GM19193 (cell line): Measurements from ENCODE around the gene ULK2.
A peak's percentile ranks its signal among the peaks of the same experiment; 100 is the strongest.

Experiments
- POLR2A ChIP-seq: IDR thresholded peaks from 4 replicates; pipeline ENCODE4 v1.6.1; 2011; ENCODE audit not compliant: insufficient read depth, insufficient read length; ENCODE audit errors: extremely low read depth

Gene ULK2

DNA sequence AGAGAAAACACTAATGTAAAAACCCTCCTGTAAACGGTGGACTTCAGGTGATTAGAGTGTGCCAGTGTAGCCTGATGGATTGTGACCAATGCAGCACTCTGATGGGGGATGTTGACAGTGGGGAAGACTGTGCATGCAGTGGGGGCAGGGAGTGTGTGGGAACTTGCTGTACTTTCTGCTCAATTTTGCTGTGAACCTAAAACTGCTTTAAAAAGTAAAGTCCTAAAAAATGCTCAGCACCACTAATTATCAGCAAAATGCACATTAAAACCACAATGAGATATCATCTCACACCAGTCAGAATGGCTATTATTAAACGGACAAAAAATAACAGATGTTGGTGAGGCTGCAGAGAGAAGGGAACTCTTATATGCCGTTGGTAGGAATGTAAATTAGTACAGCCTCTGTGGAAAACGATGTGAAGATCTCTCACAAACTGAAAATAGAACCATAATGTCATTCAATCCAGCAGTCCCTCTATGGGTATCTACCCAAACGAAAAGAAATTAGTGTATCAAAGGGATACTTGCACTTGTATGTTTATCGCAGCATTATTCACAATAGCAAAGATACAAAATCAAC is 9.7 kb upstream of the ULK2 start:
- TF ChIP-seq POLR2A = no peak

DNA sequence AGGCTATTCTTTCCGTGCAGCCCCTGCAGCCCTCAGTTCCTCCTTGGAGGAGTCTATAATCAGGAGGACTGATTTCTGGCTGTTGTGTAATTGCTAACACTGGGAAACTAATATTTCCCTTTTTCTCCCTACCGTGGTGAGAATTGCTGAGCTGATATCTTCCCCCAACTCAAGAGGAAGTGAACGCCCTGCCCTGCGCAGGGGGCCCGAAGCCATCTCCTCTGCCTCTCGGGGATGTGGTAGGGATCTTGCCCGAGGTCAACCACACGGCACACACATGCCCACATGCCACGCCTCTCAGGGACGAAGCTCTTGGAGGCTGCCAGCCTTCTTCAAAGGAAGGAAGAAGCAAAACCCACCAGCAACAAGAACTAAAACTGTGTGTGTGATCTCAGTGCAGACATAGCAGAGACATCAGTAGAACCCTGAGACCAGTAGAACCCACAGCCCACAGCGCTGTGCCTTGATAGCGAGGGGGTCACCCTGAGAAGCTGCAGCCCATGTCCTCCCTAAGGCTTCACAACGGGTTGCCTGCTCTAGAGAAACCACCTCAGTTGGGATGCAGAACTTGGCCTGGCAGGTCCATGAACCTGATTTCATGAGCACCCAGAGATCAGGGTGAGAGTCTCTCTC is 8.9 kb upstream of the ULK2 start:
- TF ChIP-seq POLR2A = no peak

- no peak for TF ChIP-seq POLR2A
Observed at GRCh38 chr17:19874256-19874655, 6.5 kb upstream of the ULK2 start.

DNA sequence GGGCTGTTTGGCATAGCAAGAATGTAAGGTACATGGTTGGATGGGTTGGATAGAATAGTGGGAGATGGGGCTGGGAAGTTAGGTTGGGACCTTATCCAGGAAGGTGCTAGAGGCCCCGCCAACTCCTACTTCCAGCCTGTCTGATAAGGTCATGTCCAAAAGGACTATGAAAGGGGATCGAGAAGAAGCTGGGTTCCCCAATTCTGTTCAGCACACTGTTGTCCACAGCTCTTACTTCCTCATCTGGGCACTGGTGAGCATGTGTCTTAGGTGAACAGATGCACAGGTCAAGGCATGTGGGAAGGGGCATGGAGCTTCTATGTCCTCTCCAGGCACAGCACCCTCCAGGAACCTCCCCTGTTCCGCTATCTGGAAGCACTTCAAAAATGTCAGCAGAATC is 5.6 kb upstream of the ULK2 start:
- TF ChIP-seq POLR2A = no peak

GRCh38 chr17:19868079-19868395 is 301 bp upstream of the ULK2 start:
- no peak for TF ChIP-seq POLR2A

GRCh38 chr17:19867079-19867328 is 732 bp downstream of the ULK2 start:
- TF ChIP-seq POLR2A = peak; percentile 40

DNA sequence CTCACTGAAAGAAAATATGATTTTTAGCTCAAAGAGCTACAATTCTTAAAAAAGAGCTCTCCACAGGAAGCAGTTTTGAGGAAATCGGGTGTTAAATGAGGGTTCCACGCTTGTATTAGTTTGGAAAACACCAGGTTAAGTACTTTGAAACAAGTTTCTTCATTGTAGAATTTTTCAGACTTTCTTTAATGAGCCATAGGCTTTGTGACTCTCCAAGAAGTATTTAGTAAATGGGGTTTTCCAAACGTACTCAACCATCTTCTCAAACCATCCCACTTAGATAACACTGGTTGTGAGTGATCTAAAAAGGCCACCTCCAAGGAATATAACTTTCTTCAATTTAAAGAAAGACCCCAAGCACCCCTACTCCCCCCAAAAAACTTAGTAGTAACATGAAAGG is 2.7 kb downstream of the ULK2 start:
- no peak for TF ChIP-seq POLR2A

DNA sequence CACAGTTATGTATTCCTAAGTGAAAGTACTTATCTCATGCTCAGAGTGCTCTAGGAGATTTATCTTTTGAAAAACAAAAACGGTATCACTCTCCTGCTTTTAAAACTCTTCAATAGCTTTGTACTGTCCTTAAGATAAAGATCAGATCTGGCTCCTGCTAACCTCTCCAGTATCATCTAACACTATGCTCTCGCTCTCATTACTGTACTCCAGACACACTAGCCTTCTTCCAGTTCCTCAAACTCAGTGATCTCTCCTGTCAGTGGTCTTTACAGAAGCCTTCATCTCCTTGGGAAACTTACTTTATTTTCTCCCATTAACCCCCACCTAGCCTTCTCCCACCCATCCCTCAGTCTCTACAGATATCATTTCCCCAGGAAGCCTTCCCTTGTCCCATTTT is 10.1 kb downstream of the ULK2 start:
- TF ChIP-seq POLR2A = no peak

DNA sequence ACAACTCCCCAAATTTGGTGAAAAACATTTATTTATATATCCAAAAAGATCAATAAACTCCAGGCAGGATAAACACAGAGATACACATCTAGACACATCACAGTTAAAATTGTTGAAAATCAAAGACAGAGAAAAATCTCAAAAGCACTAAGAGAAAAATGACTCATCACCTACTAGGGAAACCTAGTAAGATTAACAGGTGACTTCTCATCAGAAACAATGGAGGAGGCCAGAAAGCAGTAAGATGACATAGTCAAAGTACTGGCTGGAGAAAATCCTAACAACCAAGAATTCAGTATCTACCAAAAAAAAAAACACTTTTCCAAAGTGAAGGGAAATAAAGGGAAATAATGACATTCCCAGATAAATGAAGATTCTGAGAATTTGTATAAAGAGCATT is 33.8 kb downstream of the ULK2 start:
- TF ChIP-seq POLR2A = no peak

DNA sequence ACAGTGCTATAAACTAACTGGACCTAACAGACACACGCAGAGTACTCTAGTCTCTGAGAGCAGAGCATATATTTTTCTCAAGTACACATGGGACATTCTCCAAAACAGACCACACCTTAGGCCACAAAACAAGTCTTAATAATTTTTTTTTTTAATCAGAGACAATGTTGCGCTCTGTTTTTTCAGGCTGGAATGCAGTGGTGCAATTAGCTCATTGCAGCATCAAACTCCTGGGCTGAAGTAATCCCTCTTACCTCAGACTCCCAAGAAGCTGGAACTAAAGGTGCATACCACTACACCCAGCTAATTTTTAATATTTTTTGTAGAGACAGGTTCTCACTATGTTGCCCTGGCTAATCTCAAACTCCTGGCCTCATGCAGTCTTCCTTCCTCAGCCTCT is 37.7 kb downstream of the ULK2 start:
- no peak for TF ChIP-seq POLR2A

DNA sequence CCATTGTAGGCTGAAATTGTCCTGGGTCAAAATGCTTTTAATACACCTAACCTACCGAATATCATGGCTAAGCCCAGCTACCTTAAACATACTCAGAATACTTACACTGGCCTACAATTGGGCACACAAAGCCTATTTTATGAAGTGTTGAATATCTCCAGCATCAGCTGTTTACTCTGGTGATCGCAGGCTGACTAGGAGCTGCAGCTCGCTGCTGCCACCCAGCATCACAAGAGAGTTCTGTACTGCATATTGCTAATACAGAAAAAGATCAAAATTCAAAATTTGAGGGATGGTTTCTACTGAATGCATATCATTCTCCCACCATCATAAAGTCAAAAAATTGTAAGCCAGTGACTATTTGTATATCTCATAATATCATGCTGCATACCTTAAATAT is 55.3 kb downstream of the ULK2 start:
- no peak for TF ChIP-seq POLR2A

GRCh38 chr17:19805006-19805405 is 62.7 kb downstream of the ULK2 start:
- no peak for TF ChIP-seq POLR2A

DNA sequence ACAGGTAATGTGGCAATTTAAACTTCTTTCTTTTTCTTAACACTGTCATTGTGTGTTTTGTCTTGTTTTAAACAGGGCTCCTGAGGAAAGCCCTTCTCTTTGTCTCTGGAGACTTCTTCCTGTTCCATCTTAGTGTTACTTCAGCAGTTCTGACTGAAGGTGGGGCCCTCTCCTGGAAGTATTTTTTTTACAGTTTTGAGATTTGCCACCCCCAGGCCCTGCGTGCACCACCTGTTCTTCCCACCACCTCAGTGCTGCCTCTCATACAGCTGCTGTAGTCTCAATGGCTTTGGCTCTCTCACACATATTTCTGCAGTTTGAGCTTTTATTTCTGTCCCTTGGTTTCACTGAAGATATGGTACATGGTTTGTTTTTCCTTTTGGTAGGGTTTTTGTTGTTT is 67.2 kb downstream of the ULK2 start:
- no peak for TF ChIP-seq POLR2A

DNA sequence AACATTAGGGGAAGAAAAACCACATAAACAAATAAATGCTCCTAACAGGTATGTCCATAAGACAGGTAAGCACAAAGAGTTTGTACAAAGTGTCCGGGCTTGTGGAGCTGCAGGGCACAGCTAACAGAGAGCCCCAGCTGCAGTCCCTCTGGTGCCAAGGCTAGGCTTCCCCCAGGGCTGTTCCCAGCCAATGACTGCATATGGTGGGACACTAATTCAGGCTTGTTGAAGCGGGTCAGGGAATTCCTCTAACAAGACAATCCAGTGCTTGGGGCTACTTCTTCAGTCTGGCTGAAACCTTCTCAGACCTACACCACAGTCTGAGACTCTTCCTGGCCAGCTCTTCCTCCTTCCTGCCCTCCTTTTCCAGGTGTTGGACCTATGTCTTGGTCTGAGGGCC is 67.9 kb downstream of the ULK2 start:
- no peak for TF ChIP-seq POLR2A

DNA sequence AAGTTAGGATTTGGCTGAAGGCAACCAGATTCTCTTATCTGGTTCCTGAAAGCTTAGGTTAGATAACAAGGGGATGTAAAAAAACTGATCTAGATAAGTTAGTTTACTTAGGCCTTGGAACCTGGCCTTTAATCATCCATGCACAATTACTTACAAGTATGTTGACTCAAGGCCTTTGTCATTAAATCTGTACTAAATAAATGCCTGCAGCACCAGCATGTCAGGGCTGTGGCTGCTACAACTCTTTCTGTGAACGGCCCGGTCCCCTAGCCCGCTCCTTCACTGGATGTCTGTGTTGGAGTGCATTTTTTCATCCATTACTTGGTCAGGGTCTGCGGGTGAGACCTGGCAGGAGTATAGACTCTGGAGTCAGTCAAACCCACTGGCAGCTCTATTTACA is 71.3 kb downstream of the ULK2 start:
- no peak for TF ChIP-seq POLR2A

GRCh38 chr17:19791918-19792550 is 75.7 kb downstream of the ULK2 start:
- no peak for TF ChIP-seq POLR2A
